ENCODE data around the gene CCT3.

The CCT3 gene

DNA sequence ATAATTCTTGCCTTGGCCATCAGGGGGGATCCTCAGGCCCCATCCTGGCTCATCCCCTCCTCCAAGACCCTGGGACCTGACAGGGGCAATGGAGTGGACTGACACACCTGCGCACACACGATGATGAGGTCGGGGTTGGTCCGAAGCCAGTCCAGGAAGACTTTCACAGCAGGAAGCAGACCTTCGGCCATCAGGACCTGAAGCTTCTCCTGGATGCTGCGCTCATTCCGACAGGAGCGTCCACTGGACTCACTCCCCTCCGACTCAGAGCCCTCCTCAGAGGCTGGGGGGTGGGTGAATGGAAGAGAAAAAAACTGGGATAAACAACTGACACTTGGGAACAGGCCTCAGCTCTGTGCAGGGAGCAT is 74.8 kb downstream of the CCT3 start:
- Histone ChIP-seq H3K4me1 (ENCODE audit: low read length) (no peaks in the 10 kb centered on the region), H3F3A (ENCODE audit: insufficient read depth, low read length) (no peaks in the 10 kb centered on the region), H2AFZ (ENCODE audit: low read length) (no peak overlapping the region), H3K36me3 (replicated peaks; ENCODE audit: insufficient read depth, low read length) (peaks cover 47% of the 10 kb centered on the region), H3K9me3 (replicated peaks; ENCODE audit: insufficient read depth, low read length) (no peaks in the 10 kb centered on the region), H3K4me3 (ENCODE audit: low read length) (no peak overlapping the region), H4K20me1 (ENCODE audit: insufficient read depth, low read length) (no peaks in the 10 kb centered on the region), H3K27ac (ENCODE audit: low read length) (no peak overlapping the region), H3K9ac (ENCODE audit: low read length) (no peak overlapping the region), H3K4me2 (ENCODE audit: low read depth, low read length) (no peak overlapping the region), H3K27me3 (replicated peaks; ENCODE audit: insufficient read depth, low read length) (no peaks in the 10 kb centered on the region), H3K9me2 (replicated peaks; ENCODE audit: insufficient read depth, low read length) (no peaks in the 10 kb centered on the region), H3K79me2 (ENCODE audit: low read length) (0 out of 2 replicates have a peak, but pooled peaks cover 9% of the 10 kb centered on the region)
- DNase-seq, result no peak
- TF ChIP-seq EZH2phosphoT487 (IDR thresholded peaks at IDR 0.05; ENCODE audit: low read length), result no peak
- TF ChIP-seq EZH2 (optimal IDR thresholded peaks at IDR 0.05; ENCODE audit: low read depth, low read length), result no peak
- no peak for TF ChIP-seq CTCF (IDR thresholded peaks at IDR 0.05; ENCODE audit: low read length)

GRCh38 chr1:156262461-156263287 is 75.4 kb downstream of the CCT3 start:
- no peaks in the 10 kb centered on the region for H3F3A ChIP-seq (ENCODE audit: insufficient read depth, low read length)
- no peak overlapping the region for H2AFZ ChIP-seq (ENCODE audit: low read length)
- no peak overlapping the region for H3K27ac ChIP-seq (ENCODE audit: low read length)
- no peak overlapping the region for H3K4me2 ChIP-seq (ENCODE audit: low read depth, low read length)
- no peaks in the 10 kb centered on the region for H3K4me1 ChIP-seq (ENCODE audit: low read length)
- H3K9ac ChIP-seq (ENCODE audit: low read length), result no peak overlapping the region
- no peaks in the 10 kb centered on the region for H3K9me2 ChIP-seq (replicated peaks; ENCODE audit: insufficient read depth, low read length)
- no peaks in the 10 kb centered on the region for H3K9me3 ChIP-seq (replicated peaks; ENCODE audit: insufficient read depth, low read length)
- no peak for TF ChIP-seq EZH2 (optimal IDR thresholded peaks at IDR 0.05; ENCODE audit: low read depth, low read length)
- no peak for TF ChIP-seq CTCF (IDR thresholded peaks at IDR 0.05; ENCODE audit: low read length)
- no peak for TF ChIP-seq EZH2phosphoT487 (IDR thresholded peaks at IDR 0.05; ENCODE audit: low read length)
- no peaks in the 10 kb centered on the region for H4K20me1 ChIP-seq (ENCODE audit: insufficient read depth, low read length)
- H3K4me3 ChIP-seq (ENCODE audit: low read length), result no peak overlapping the region
- no peaks in the 10 kb centered on the region for H3K27me3 ChIP-seq (replicated peaks; ENCODE audit: insufficient read depth, low read length)
- no peak for DNase-seq
- H3K36me3 ChIP-seq (replicated peaks; ENCODE audit: insufficient read depth, low read length), result peaks cover 44% of the 10 kb centered on the region
- 0 out of 2 replicates have a peak, but pooled peaks cover 9% of the 10 kb centered on the region for H3K79me2 ChIP-seq (ENCODE audit: low read length)

DNA sequence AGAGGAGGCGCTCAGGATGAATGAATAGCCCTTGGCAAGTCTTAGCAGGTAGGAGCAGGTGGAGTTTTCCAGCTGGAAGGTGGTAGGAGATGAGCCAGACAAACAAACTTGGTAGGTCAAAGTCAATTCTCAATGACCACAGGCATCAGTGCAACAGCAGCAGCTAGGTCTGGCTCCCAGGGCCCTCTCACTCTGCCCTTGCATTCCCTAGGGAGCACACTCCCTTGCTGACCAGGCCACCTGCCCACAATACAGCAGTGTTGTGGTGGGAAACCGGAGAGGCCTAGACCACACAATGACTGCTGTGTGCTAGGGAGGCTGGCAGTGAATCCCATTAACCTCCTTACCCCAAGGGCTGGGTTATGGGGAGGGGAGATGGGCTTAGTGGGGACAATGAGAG is 77.2 kb downstream of the CCT3 start:
- Histone ChIP-seq H3K9ac (ENCODE audit: low read length) (no peak overlapping the region), H3K27me3 (replicated peaks; ENCODE audit: insufficient read depth, low read length) (no peaks in the 10 kb centered on the region), H3F3A (ENCODE audit: insufficient read depth, low read length) (no peaks in the 10 kb centered on the region), H3K4me1 (ENCODE audit: low read length) (no peaks in the 10 kb centered on the region), H3K4me2 (ENCODE audit: low read depth, low read length) (no peak overlapping the region), H3K27ac (ENCODE audit: low read length) (no peak overlapping the region), H3K36me3 (replicated peaks; ENCODE audit: insufficient read depth, low read length) (peaks cover 32% of the 10 kb centered on the region), H3K9me2 (replicated peaks; ENCODE audit: insufficient read depth, low read length) (no peaks in the 10 kb centered on the region), H3K4me3 (ENCODE audit: low read length) (no peak overlapping the region), H2AFZ (ENCODE audit: low read length) (no peak overlapping the region), H3K79me2 (ENCODE audit: low read length) (0 out of 2 replicates have a peak, but pooled peaks cover 9% of the 10 kb centered on the region), H4K20me1 (ENCODE audit: insufficient read depth, low read length) (no peaks in the 10 kb centered on the region), H3K9me3 (replicated peaks; ENCODE audit: insufficient read depth, low read length) (no peaks in the 10 kb centered on the region)
- TF ChIP-seq CTCF (IDR thresholded peaks at IDR 0.05; ENCODE audit: low read length) (no peak), EZH2phosphoT487 (IDR thresholded peaks at IDR 0.05; ENCODE audit: low read length) (no peak), EZH2 (optimal IDR thresholded peaks at IDR 0.05; ENCODE audit: low read depth, low read length) (no peak)
- no peak for DNase-seq

Measured in MM.1S (cell line).